Right lobe of liver (tissue), 6 donors: ENCODE results near the gene DCAF11. TPM values are rescaled to one million over a fixed set of nuclear protein-coding genes. Genes with fewer than 3 reads are reported as not detected.

Experiments used
- ATAC-seq, 4 donors: fragments of 200-7000 bp; cut with Tn5 transposase; one replicate each; pipeline ENCODE4 v1.9.1; 2020; ENCODE audit warnings: mild to moderate bottlenecking in 4 of 4, moderate library complexity in 4 of 4
- DNase-seq, 3 donors: peaks; one replicate each; pipeline ENCODE4 v3.0.0-alpha.2; 2020
- H3K27ac ChIP-seq, 3 donors: fragments of 200-600 bp; one replicate each; pipeline ENCODE4 v1.8.0; 2022
- H3K27me3 ChIP-seq, 2 donors: fragments of 200-600 bp; one replicate each; pipeline ENCODE4 v1.8.0; 2022
- H3K36me3 ChIP-seq, 4 donors: fragments of 200-600 bp; sonication (generic) in 1 of 4; one replicate each; pipeline versions ENCODE4 v1.5.1 to v1.8.0; 2017 to 2022; ENCODE audit warnings: control low read depth in 1 of 4
- H3K4me1 ChIP-seq, 4 donors: fragments of 200-600 bp; sonication (generic) in 1 of 4; one replicate each; pipeline versions ENCODE4 v1.5.1 to v1.8.0; 2017 to 2022; ENCODE audit warnings: control low read depth in 1 of 4
- H3K4me3 ChIP-seq, 3 donors: fragments of 200-600 bp; one replicate each; pipeline ENCODE4 v1.8.0; 2022
- H3K9me3 ChIP-seq, 4 donors: fragments of 200-600 bp; sonication (generic) in 1 of 4; one replicate each; pipeline versions ENCODE4 v1.5.1 to v1.8.0; 2017 to 2022; ENCODE audit warnings: control low read depth in 1 of 4
- CTCF ChIP-seq, 4 donors: fragments of 200-600 bp in 3 of 4; fragments of 450-650 bp in 1 of 4; IDR thresholded peaks; one replicate each; pipeline versions ENCODE4 v1.5.1 to v1.8.0; 2016 to 2022; ENCODE audit warnings: antibody characterized with exemption in 4 of 4, mild to moderate bottlenecking in 2 of 4
- POLR2A ChIP-seq: fragments of 450-650 bp; IDR thresholded peaks from one replicate; pipeline ENCODE4 v1.6.1; 2017; ENCODE audit warnings: antibody characterized with exemption, mild to moderate bottlenecking
- WGBS: methylation state at CpG from one replicate; pipeline ENCODE4 v1.1.6; 2018; ENCODE audit warnings: low coverage, low lambda C conversion rate; ENCODE audit not compliant: insufficient coverage; ENCODE audit errors: missing lambda C conversion rate; 5-methylcytosine and 5-hydroxymethylcytosine counted together
- intact Hi-C, 2 donors: fragments of 100-400 bp; cut with DNase I; formaldehyde crosslinking; loops; one replicate each; pipeline versions ENCODE4 v1.11.2 to v1.14.1; 2022
- total RNA-seq, 6 experiments: library from RNA; depleted of rRNA in 2 of 6; stranded (reverse); fragments of >200 nt in 2 of 6; fragmentation: NEBNext Ultra II Directional in 3 of 6; extraction: Animal tissue kit (Norgen Biotek cat#: 25700) in 3 of 6; gene quantifications; one replicate each; pipeline versions ENCODE4 v1.1.0 to v1.2.4, GENCODE V29; 2016 to 2023
- donor health status: DM: no; HTN: yes; CAD: no.
- donor health status: DM: no; HTN: no; CAD: no.
- donor health status: DM: no; HTN: no; CAD: no.
- donor health status: DM: no; HTN: yes; CAD: no.
- donor health status: DM: no; HTN: yes; CAD: no.

Gene DCAF11
- total RNA-seq, 6 experiments from 2014 or later: 65.9 to 180 (median 103) TPM

- H3K4me3 ChIP-seq: no peak overlapping the region
- DNase-seq: no peak
- 81% methylated on average over 7 of the region's 10 CpGs for WGBS
- intact Hi-C loops: no loop called here
- no peaks in the 10 kb centered on the region for H3K27me3 ChIP-seq
- H3K27ac ChIP-seq: no peak overlapping the region
- H3K4me1 ChIP-seq: peaks cover 0 to 62% (median 21%) of the 10 kb centered on the region in 4 donors
- no peak for TF ChIP-seq POLR2A
- no peak for TF ChIP-seq CTCF (IDR thresholded peaks at IDR 0.05)
- no peak for ATAC-seq
- H3K9me3 ChIP-seq: no peaks in the 10 kb centered on the region
- no peaks in the 10 kb centered on the region for H3K36me3 ChIP-seq
Observed at GRCh38 chr14:24070285-24071143, 44.1 kb upstream of the DCAF11 start.

GRCh38 chr14:24071144-24071697, 43.4 kb upstream of the DCAF11 start, which contains the start of gene CPNE6:
TSS of gene CPNE6 (plus strand) at chr14:24071562. CDS start at chr14:24072937, 1,375 bp downstream.
- Histone ChIP-seq H3K27me3 (no peaks in the 10 kb centered on the region), H3K9me3 (no peaks in the 10 kb centered on the region), H3K4me3 (no peak within 1 kb of the TSS), H3K4me1 (peaks cover 0 to 56% (median 22%) of the 10 kb centered on the region in 4 donors), H3K36me3 (no peaks in the 10 kb centered on the region), H3K27ac (no peak within 1 kb of the TSS)
- DNase-seq (no peak), ATAC-seq (no peak)
- no peak for TF ChIP-seq CTCF (IDR thresholded peaks at IDR 0.05)
- WGBS: 60% methylated on average over 2 of the region's 19 CpGs
- intact Hi-C loops: no loop called here

- 31% methylated on average over 5 of the region's 12 CpGs for WGBS
- no peaks in the 10 kb centered on the region for H3K27me3 ChIP-seq
- ATAC-seq (no peak), DNase-seq (no peak)
- intact Hi-C loops: no loop called here
- no peak overlapping the region for H3K27ac ChIP-seq
- H3K4me3 ChIP-seq: no peak overlapping the region
- TF ChIP-seq POLR2A (no peak), CTCF (IDR thresholded peaks at IDR 0.05) (no peak)
- no peaks in the 10 kb centered on the region for H3K36me3 ChIP-seq
- no peaks in the 10 kb centered on the region for H3K9me3 ChIP-seq
- H3K4me1 ChIP-seq: peaks cover 0 to 52% (median 22%) of the 10 kb centered on the region in 4 donors
Observed at GRCh38 chr14:24071836-24072430, 42.6 kb upstream of the DCAF11 start.

GRCh38 chr14:24072436-24072835, 42.1 kb upstream of the DCAF11 start:
- Histone ChIP-seq H3K4me3 (no peak overlapping the region), H3K36me3 (no peaks in the 10 kb centered on the region), H3K27ac (no peak overlapping the region), H3K4me1 (peaks cover 0 to 49% (median 21%) of the 10 kb centered on the region in 4 donors), H3K9me3 (no peaks in the 10 kb centered on the region), H3K27me3 (no peaks in the 10 kb centered on the region)
- TF ChIP-seq CTCF (IDR thresholded peaks at IDR 0.05): no peak
- TF ChIP-seq POLR2A: no peak
- DNase-seq (peak in 2 of 3 donors; percentile 77 to 87), ATAC-seq (peak in 3 of 4 donors; percentile 8 to 48 (median 16))
- 15% methylated on average over 6 of the region's 7 CpGs for WGBS
- intact Hi-C loops: no loop called here
